Measurements from ENCODE around the gene ERBIN.
A peak's percentile ranks its signal among the peaks of the same experiment; 100 is the strongest.
"Not testable (repeated sequence)": the region's sequence is repeated elsewhere in the genome, so short reads cannot be mapped to it uniquely, and the experiment has no call there.

The ERBIN gene

GRCh38 chr5:66009277-66009676 is 82.9 kb downstream of the ERBIN start:
- DNase-seq (ENCODE audit: low read depth): no peak

GRCh38 chr5:66010476-66010875 is 84.1 kb downstream of the ERBIN start:
- peak; percentile 25 for DNase-seq (ENCODE audit: low read depth)

- DNase-seq (ENCODE audit: low read depth): no peak
These were observed 85.9 kb downstream of the ERBIN start for GRCh38 chr5:66012271-66012670.

GRCh38 chr5:66013397-66013796 is 87.0 kb downstream of the ERBIN start:
- DNase-seq (ENCODE audit: low read depth): no peak

- DNase-seq (ENCODE audit: low read depth): no peak
These were observed 87.5 kb downstream of the ERBIN start for GRCh38 chr5:66013906-66014305.

- no peak for DNase-seq (ENCODE audit: low read depth)
These were observed 89.0 kb downstream of the ERBIN start for GRCh38 chr5:66015196-66015960.

GRCh38 chr5:66021585-66021984 is 95.2 kb downstream of the ERBIN start:
- DNase-seq (ENCODE audit: low read depth): no peak

GRCh38 chr5:66039296-66039695 is 112.9 kb downstream of the ERBIN start:
- no peak for DNase-seq (ENCODE audit: low read depth)

- DNase-seq (ENCODE audit: low read depth): no peak
These were observed 113.3 kb downstream of the ERBIN start for GRCh38 chr5:66039701-66040100.

GRCh38 chr5:66041627-66042026 is 115.3 kb downstream of the ERBIN start:
- DNase-seq (ENCODE audit: low read depth): no peak

GRCh38 chr5:66057239-66057638 is 130.9 kb downstream of the ERBIN start:
- DNase-seq (ENCODE audit: low read depth): no peak

- not testable (repeated sequence) for DNase-seq (ENCODE audit: low read depth)
These were observed 134.9 kb downstream of the ERBIN start for GRCh38 chr5:66061320-66061719.

GRCh38 chr5:66063061-66063460 is 136.7 kb downstream of the ERBIN start:
- not testable (repeated sequence) for DNase-seq (ENCODE audit: low read depth)

GRCh38 chr5:66066826-66067225 is 140.5 kb downstream of the ERBIN start:
- DNase-seq (ENCODE audit: low read depth): no peak

- DNase-seq (ENCODE audit: low read depth): no peak
These were observed 145.7 kb downstream of the ERBIN start for GRCh38 chr5:66072031-66072430.

- DNase-seq (ENCODE audit: low read depth): no peak
These were observed 148.5 kb downstream of the ERBIN start for GRCh38 chr5:66074901-66075300.

- no peak for DNase-seq (ENCODE audit: low read depth)
These were observed 154.3 kb downstream of the ERBIN start for GRCh38 chr5:66080664-66081063.

GRCh38 chr5:66089384-66089783 is 163.0 kb downstream of the ERBIN start:
- no peak for DNase-seq (ENCODE audit: low read depth)

- no peak for DNase-seq (ENCODE audit: low read depth)
These were observed 174.5 kb downstream of the ERBIN start for GRCh38 chr5:66100851-66101250.

GRCh38 chr5:66113160-66113559 is 186.8 kb downstream of the ERBIN start:
- peak; percentile 66 for DNase-seq (ENCODE audit: low read depth)

- no peak for DNase-seq (ENCODE audit: low read depth)
These were observed 191.9 kb downstream of the ERBIN start for GRCh38 chr5:66118304-66118703.

- DNase-seq (ENCODE audit: low read depth): peak; percentile 20
These were observed 196.1 kb downstream of the ERBIN start for GRCh38 chr5:66122379-66123034.

GRCh38 chr5:66129144-66129543 is 202.8 kb downstream of the ERBIN start:
- DNase-seq (ENCODE audit: low read depth): no peak

- no peak for DNase-seq (ENCODE audit: low read depth)
These were observed 204.1 kb downstream of the ERBIN start for GRCh38 chr5:66130493-66130892.
